H1 (cell line): ENCODE results near the gene ENTPD2.

ENCODE experiments used
- CEBPB ChIP-seq: IDR thresholded peaks from 2 replicates; pipeline ENCODE4 v1.6.1; 2012; ENCODE audit warnings: low read depth, low read length
- CTCF ChIP-seq, 3 experiments: IDR thresholded peaks; 1 replicate in 2 of 3; 2 replicates in 1 of 3; pipeline versions ENCODE4 v1.5.1 to v1.6.1; 2011; ENCODE audit warnings: low read length in 3 of 3, mild to moderate bottlenecking in 3 of 3, inconsistent platforms in 2 of 3, low read depth in 1 of 3, moderate library complexity in 1 of 3; ENCODE audit not compliant: insufficient read depth in 1 of 3; ENCODE audit errors: control extremely low read depth in 1 of 3
- EZH2 ChIP-seq: fragments of 200-600 bp; sonication (generic); IDR thresholded peaks from 2 replicates; pipeline ENCODE4 v1.7.1; 2012; ENCODE audit warnings: low read depth, mild to moderate bottlenecking, moderate library complexity, low read length, inconsistent platforms; ENCODE audit not compliant: severe bottlenecking
- FOSL1 ChIP-seq: IDR thresholded peaks from 2 replicates; pipeline ENCODE4 v1.6.1; 2011; ENCODE audit warnings: mild to moderate bottlenecking, low read depth, low read length, moderate library complexity; ENCODE audit not compliant: insufficient read depth
- HDAC6 ChIP-seq: IDR thresholded peaks from one replicate; pipeline ENCODE4 v1.7.1; 2012; ENCODE audit warnings: low read depth, mild to moderate bottlenecking, inconsistent platforms, low read length, moderate library complexity
- KDM4A ChIP-seq: IDR thresholded peaks from one replicate; pipeline ENCODE4 v1.7.1; 2012; ENCODE audit warnings: low read depth, mild to moderate bottlenecking, moderate library complexity, low read length, inconsistent platforms; ENCODE audit not compliant: severe bottlenecking
- MAFK ChIP-seq: IDR thresholded peaks from 2 replicates; pipeline ENCODE4 v1.6.1; 2012; ENCODE audit warnings: low read depth, mild to moderate bottlenecking, improper control_type of control experiment, low read length
- NRF1 ChIP-seq: IDR thresholded peaks from 2 replicates; pipeline ENCODE4 v1.6.1; 2011; ENCODE audit warnings: mild to moderate bottlenecking, low read depth, low read length, improper control_type of control experiment
- POLR2AphosphoS5 ChIP-seq: IDR thresholded peaks from 2 replicates; pipeline ENCODE4 v1.6.1; 2011; ENCODE audit warnings: low read depth, low read length
- TCF12 ChIP-seq: IDR thresholded peaks from 2 replicates; pipeline ENCODE4 v1.6.1; 2011; ENCODE audit warnings: low read depth, mild to moderate bottlenecking, low read length

DNA sequence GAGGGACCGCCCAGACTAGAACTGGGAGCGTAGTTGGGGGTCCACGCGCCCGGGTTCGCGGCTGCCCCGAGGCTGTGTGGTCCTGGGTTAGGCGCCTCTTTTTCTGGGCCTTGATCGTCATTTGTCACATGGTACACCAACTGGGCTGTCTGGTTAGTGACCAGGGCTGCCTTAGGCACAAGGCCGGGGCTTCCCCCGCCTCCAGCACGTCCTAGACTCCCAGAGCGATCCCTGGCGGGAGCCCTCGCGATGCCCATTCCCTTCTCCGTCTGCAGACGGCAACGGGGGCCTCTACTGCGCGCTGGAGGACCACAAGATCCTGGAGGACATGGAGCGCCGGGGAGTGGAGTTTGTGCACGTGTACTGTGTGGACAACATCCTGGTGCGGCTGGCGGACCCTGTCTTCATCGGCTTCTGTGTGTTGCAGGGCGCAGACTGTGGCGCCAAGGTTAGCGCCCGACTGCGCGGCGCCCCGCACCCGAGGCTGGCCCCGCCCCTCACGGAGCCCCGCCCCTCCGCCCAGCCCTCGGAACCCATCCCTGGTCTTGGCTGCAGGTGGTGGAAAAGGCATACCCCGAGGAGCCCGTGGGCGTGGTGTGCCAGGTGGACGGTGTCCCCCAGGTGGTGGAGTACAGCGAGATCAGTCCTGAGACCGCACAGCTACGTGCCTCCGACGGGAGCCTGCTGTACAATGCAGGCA, 25.0 kb upstream of the ENTPD2 start:
- TF ChIP-seq POLR2AphosphoS5 (no peak), CTCF (IDR thresholded peaks at IDR 0.05; ENCODE audit: control extremely low read depth in 1 of 3, insufficient read depth in 1 of 3, low read depth in 1 of 3, low read length in 3 of 3) (no peak), CEBPB (no peak), EZH2 (peak; percentile 55), HDAC6 (no peak), KDM4A (no peak), NRF1 (no peak), FOSL1 (no peak), TCF12 (no peak), MAFK (no peak)
